HepG2 (cell line): Measurements from ENCODE around the gene BAHD1. TPM values are rescaled to one million over a fixed set of nuclear protein-coding genes. Genes with fewer than 3 reads are reported as not detected.

Source experiments
- ATF3 ChIP-seq: sonication (generic); formaldehyde crosslinking; IDR thresholded peaks from 2 replicates; pipeline ENCODE4 v1.4.0; 2020; ENCODE audit warnings: missing genetic modification reagents
- GPBP1L1 ChIP-seq: sonication (generic); formaldehyde crosslinking; IDR thresholded peaks from 2 replicates; pipeline ENCODE4 v1.5.0; 2020; ENCODE audit warnings: mild to moderate bottlenecking, missing genetic modification reagents
- KMT2B ChIP-seq: IDR thresholded peaks from 2 replicates; pipeline ENCODE4 v1.6.1; 2016; ENCODE audit warnings: missing genetic modification reagents, missing compliant biosample characterization
- NR2F2 ChIP-seq: IDR thresholded peaks from 2 replicates; pipeline ENCODE4 v1.6.1; 2012; ENCODE audit warnings: low read depth, inconsistent platforms, borderline replicate concordance
- PHF20 ChIP-seq: sonication (generic); formaldehyde crosslinking; IDR thresholded peaks from 2 replicates; pipeline ENCODE4 v1.5.0; 2020; ENCODE audit warnings: mild to moderate bottlenecking, missing genetic modification reagents
- REXO4 ChIP-seq: sonication (generic); formaldehyde crosslinking; IDR thresholded peaks from 2 replicates; pipeline ENCODE4 v1.8.0; 2022; ENCODE audit warnings: missing genetic modification reagents, mild to moderate bottlenecking, borderline replicate concordance
- RFX1 ChIP-seq: fragments of 450-650 bp; IDR thresholded peaks from 2 replicates; pipeline ENCODE4 v1.6.1; 2017
- SP2 ChIP-seq: sonication (generic); formaldehyde crosslinking; IDR thresholded peaks from 2 replicates; pipeline ENCODE4 v1.5.1; 2020; ENCODE audit warnings: mild to moderate bottlenecking, missing genetic modification reagents
- TRIM22 ChIP-seq: fragments of 450-650 bp; IDR thresholded peaks from 2 replicates; pipeline ENCODE4 v1.6.1; 2017
- ZBTB2 ChIP-seq: sonication (generic); formaldehyde crosslinking; IDR thresholded peaks from 2 replicates; pipeline ENCODE4 v1.8.0; 2022; ENCODE audit warnings: low read depth, missing genetic modification reagents
- ZFY ChIP-seq: sonication (generic); formaldehyde crosslinking; IDR thresholded peaks from 2 replicates; pipeline ENCODE4 v1.4.0; 2020; ENCODE audit warnings: missing genetic modification reagents
- ZNF30 ChIP-seq: sonication (generic); formaldehyde crosslinking; IDR thresholded peaks from 2 replicates; pipeline ENCODE4 v1.5.0; 2020; ENCODE audit warnings: mild to moderate bottlenecking, missing genetic modification reagents
- ZNF354B ChIP-seq: sonication (generic); formaldehyde crosslinking; IDR thresholded peaks from 2 replicates; pipeline ENCODE4 v1.8.0; 2022; ENCODE audit warnings: mild to moderate bottlenecking, missing genetic modification reagents
- ZNF672 ChIP-seq: sonication (generic); formaldehyde crosslinking; IDR thresholded peaks from 2 replicates; pipeline ENCODE4 v1.8.1; 2022; ENCODE audit warnings: missing genetic modification reagents
- ZNF891 ChIP-seq: sonication (generic); formaldehyde crosslinking; IDR thresholded peaks from 2 replicates; pipeline ENCODE4 v1.5.0; 2020; ENCODE audit warnings: mild to moderate bottlenecking, missing genetic modification reagents
- polyA plus RNA-seq, 8 experiments: library from polyadenylated mRNA; depleted of rRNA in 3 of 8; stranded (reverse) in 7 of 8; unstranded in 1 of 8; fragments of >200 nt; fragmentation: Illumina TruSeq in 4 of 8; extraction: Trizol in 4 of 8; gene quantifications; 2 replicates each; pipeline versions ENCODE4 v1.2.1 to v1.2.3, GENCODE V29; 2011 to 2016; ENCODE audit warnings: low read depth in 4 of 8, missing spikeins in 1 of 8, mixed read lengths in 1 of 8; ENCODE audit not compliant: insufficient read depth in 1 of 8
- total RNA-seq, 5 experiments: library from RNA; depleted of rRNA; stranded (reverse); fragments of >200 nt; fragmentation: Illumina TruSeq; extraction: Trizol; gene quantifications; 2 replicates each; pipeline ENCODE4 v1.2.3, GENCODE V29; 2016; ENCODE audit warnings: low read depth in 1 of 5
- TF ChIP-seq, protein P1 (sequence below): sonication (generic); formaldehyde crosslinking; conservative IDR thresholded peaks from 2 replicates; pipeline ENCODE4 v1.4.0; 2020; ENCODE audit warnings: missing genetic modification reagents
- TF ChIP-seq, protein P2 (sequence below): sonication (generic); formaldehyde crosslinking; IDR thresholded peaks from 2 replicates; pipeline ENCODE4 v1.5.0; 2020; ENCODE audit warnings: mild to moderate bottlenecking, missing genetic modification reagents, moderate library complexity
- TF ChIP-seq, protein P3 (sequence below): IDR thresholded peaks from 2 replicates; pipeline ENCODE4 v1.6.1; 2016
- TF ChIP-seq, protein P4 (sequence below), 2 experiments: sonication (generic) in 1 of 2; formaldehyde crosslinking in 1 of 2; IDR thresholded peaks; 2 replicates each; pipeline versions ENCODE4 v1.4.0 to v1.6.1; 2018 to 2020; ENCODE audit warnings: missing genetic modification reagents in 2 of 2, borderline replicate concordance in 1 of 2, low read depth in 1 of 2, mild to moderate bottlenecking in 1 of 2, missing biosample characterization in 1 of 2

BAHD1 gene
- total and polyA plus RNA-seq, 2 of the 13 experiments (the other 11 are each of a cell fraction or from before 2014, with no cell fraction given), result 3.3 to 8.7 TPM

GRCh38 chr15:40440743-40441564, at the start of gene BAHD1 (continued):
- TF ChIP-seq, protein P1, sequence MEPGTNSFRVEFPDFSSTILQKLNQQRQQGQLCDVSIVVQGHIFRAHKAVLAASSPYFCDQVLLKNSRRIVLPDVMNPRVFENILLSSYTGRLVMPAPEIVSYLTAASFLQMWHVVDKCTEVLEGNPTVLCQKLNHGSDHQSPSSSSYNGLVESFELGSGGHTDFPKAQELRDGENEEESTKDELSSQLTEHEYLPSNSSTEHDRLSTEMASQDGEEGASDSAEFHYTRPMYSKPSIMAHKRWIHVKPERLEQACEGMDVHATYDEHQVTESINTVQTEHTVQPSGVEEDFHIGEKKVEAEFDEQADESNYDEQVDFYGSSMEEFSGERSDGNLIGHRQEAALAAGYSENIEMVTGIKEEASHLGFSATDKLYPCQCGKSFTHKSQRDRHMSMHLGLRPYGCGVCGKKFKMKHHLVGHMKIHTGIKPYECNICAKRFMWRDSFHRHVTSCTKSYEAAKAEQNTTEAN (CRISPR knock-in tag), result no peak
- TF ChIP-seq, protein P2, sequence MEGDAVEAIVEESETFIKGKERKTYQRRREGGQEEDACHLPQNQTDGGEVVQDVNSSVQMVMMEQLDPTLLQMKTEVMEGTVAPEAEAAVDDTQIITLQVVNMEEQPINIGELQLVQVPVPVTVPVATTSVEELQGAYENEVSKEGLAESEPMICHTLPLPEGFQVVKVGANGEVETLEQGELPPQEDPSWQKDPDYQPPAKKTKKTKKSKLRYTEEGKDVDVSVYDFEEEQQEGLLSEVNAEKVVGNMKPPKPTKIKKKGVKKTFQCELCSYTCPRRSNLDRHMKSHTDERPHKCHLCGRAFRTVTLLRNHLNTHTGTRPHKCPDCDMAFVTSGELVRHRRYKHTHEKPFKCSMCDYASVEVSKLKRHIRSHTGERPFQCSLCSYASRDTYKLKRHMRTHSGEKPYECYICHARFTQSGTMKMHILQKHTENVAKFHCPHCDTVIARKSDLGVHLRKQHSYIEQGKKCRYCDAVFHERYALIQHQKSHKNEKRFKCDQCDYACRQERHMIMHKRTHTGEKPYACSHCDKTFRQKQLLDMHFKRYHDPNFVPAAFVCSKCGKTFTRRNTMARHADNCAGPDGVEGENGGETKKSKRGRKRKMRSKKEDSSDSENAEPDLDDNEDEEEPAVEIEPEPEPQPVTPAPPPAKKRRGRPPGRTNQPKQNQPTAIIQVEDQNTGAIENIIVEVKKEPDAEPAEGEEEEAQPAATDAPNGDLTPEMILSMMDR (CRISPR knock-in tag), result peak; percentile 30
- TF ChIP-seq NR2F2 (no peak), KMT2B (CRISPR knock-in tag) (0 out of 2 replicates have a peak, but pooled peaks have one; percentile 28), ZNF354B (no peak), PHF20 (CRISPR knock-in tag) (peak; percentile 38; the same call in 1 of the 2 replicates), RFX1 (no peak), ZNF891 (CRISPR knock-in tag) (no peak), ZFY (no peak; the same call in 1 of the 2 replicates), SP2 (CRISPR knock-in tag) (peak; percentile 78), REXO4 (no peak), GPBP1L1 (CRISPR knock-in tag) (no peak), ZBTB2 (CRISPR knock-in tag) (peak; percentile 65; the same call in 1 of the 2 replicates), TRIM22 (no peak), ATF3 (no peak), ZNF30 (CRISPR knock-in tag) (no peak), ZNF672 (no peak)
- TF ChIP-seq, protein P3, sequence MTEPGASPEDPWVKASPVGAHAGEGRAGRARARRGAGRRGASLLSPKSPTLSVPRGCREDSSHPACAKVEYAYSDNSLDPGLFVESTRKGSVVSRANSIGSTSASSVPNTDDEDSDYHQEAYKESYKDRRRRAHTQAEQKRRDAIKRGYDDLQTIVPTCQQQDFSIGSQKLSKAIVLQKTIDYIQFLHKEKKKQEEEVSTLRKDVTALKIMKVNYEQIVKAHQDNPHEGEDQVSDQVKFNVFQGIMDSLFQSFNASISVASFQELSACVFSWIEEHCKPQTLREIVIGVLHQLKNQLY (CRISPR knock-in tag), result no peak
- TF ChIP-seq, protein P4, sequence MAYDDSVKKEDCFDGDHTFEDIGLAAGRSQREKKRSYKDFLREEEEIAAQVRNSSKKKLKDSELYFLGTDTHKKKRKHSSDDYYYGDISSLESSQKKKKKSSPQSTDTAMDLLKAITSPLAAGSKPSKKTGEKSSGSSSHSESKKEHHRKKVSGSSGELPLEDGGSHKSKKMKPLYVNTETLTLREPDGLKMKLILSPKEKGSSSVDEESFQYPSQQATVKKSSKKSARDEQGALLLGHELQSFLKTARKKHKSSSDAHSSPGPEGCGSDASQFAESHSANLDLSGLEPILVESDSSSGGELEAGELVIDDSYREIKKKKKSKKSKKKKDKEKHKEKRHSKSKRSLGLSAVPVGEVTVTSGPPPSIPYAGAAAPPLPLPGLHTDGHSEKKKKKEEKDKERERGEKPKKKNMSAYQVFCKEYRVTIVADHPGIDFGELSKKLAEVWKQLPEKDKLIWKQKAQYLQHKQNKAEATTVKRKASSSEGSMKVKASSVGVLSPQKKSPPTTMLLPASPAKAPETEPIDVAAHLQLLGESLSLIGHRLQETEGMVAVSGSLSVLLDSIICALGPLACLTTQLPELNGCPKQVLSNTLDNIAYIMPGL (CRISPR knock-in tag; IDR thresholded peaks at IDR 0.05; ENCODE audit: borderline replicate concordance in 1 of 2, low read depth in 1 of 2), result peak in 1 of 2 experiments; percentile 33; a peak in 2 of 4 replicates
